ENCODE measurements around the gene TMEM43.
A peak's percentile ranks its signal among the peaks of the same experiment; 100 is the strongest.

Gene TMEM43

DNA sequence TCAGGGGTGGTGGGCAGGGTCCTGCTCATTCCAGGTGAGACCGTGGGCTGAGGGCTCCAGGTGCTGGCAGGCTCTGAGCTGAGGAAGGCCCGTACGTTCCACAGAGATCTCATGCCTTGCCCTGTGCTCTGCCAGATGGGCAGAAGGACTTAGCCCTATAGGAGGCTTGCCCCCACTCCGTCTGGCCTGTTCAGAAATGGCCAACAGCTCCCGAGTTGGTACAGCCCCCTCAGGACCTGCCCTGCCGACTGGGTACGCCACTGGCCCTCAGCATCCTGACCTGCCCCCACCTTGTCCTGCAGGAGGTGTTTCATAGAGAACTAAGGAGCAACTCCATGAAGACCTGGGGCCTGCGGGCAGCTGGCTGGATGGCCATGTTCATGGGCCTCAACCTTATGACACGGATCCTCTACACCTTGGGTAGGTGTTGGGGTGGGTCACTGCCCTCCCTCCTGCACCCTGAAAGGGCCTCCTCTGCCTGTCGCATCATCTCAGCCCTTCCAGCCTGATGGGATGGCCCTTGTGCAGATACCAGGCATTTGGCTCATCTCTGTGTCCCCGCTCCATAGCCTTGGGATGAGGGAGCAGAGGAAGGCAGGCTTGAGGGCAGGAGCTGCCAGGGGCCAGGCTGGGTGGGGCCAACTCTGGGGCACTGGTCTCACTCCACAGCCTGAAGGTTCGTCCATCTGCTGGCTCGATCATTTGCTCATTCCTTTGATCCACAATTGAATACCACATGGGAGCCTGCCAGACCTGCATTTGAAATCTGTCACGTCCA lies 14.2 kb downstream of the TMEM43 start:
- DNase-seq, result no peak

DNA sequence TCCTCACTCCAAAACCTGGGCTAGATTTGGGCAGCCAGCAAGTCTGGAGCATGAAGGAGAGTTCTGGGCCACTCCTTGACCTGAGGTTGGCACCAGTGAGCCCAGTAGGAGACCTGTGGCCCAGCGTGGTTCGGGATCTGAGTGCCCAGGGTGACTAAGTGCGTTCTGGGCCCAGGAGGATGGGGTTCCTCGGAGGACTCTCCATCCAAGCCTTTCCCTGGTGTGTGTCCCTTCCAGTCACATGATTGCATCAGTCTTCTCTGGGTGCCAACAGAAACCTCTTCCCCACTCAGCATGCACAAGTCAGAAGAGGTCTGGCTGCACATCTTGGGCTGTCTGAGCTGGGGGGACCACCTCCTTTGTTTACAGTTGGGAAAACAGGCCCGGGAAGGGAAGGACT lies 14.9 kb downstream of the TMEM43 start:
- DNase-seq, result no peak

DNA sequence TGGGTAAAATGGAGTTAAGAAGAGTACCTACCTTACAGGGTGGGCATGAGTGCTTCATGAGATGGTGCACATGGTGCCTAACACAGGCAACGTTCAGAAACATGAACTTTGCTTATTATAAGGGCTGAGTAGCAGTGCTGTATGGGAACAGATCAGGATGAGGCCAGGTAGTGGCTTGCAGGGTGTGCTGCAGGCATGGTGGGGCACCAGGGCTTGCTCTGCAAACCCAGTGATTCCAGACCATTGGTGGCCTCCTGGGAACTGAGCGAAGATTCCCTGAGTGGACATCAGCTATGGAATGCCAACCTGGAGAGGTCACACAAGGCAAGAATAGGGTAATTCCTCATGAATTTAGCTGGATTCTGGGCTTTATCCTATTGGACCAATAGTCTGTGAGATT lies 15.8 kb downstream of the TMEM43 start:
- no peak for DNase-seq

DNA sequence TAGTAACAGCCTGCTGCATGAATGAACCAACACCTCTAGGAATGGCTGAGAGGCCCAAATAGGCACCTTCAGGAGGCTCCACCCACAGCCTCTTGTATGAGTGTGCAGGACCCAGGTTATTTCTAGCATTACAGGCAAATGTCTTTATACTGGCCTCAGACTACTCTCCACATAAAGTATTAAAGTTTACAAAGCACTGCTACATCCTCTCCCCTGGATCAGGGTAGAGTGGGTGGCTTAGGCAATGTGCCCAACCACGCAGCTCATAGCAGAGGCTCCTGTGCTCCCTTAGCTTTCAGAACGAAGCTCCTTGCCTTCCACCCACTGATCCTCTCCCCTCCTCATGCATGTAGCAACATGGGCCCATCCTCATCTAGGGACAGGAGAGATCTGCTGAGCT lies 16.3 kb downstream of the TMEM43 start:
- no peak for DNase-seq

DNA sequence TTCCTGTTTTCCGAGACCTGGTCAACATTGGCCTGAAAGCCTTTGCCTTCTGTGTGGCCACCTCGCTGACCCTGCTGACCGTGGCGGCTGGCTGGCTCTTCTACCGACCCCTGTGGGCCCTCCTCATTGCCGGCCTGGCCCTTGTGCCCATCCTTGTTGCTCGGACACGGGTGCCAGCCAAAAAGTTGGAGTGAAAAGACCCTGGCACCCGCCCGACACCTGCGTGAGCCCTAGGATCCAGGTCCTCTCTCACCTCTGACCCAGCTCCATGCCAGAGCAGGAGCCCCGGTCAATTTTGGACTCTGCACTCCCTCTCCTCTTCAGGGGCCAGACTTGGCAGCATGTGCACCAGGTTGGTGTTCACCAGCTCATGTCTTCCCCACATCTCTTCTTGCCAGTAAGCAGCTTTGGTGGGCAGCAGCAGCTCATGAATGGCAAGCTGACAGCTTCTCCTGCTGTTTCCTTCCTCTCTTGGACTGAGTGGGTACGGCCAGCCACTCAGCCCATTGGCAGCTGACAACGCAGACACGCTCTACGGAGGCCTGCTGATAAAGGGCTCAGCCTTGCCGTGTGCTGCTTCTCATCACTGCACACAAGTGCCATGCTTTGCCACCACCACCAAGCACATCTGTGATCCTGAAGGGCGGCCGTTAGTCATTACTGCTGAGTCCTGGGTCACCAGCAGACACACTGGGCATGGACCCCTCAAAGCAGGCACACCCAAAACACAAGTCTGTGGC lies 16.9 kb downstream of the TMEM43 start:
- no peak for DNase-seq

DNA sequence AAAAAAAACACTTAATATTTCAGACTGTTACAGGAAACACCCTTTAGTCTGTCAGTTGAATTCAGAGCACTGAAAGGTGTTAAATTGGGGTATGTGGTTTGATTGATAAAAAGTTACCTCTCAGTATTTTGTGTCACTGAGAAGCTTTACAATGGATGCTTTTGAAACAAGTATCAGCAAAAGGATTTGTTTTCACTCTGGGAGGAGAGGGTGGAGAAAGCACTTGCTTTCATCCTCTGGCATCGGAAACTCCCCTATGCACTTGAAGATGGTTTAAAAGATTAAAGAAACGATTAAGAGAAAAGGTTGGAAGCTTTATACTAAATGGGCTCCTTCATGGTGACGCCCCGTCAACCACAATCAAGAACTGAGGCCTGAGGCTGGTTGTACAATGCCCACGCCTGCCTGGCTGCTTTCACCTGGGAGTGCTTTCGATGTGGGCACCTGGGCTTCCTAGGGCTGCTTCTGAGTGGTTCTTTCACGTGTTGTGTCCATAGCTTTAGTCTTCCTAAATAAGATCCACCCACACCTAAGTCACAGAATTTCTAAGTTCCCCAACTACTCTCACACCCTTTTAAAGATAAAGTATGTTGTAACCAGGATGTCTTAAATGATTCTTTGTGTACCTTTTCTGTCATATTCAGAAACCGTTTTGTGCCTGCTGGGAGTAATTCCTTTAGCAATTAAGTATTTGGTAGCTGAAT lies 17.9 kb downstream of the TMEM43 start:
- DNase-seq, result peak; percentile 43 to 71 (median 60)

DNA sequence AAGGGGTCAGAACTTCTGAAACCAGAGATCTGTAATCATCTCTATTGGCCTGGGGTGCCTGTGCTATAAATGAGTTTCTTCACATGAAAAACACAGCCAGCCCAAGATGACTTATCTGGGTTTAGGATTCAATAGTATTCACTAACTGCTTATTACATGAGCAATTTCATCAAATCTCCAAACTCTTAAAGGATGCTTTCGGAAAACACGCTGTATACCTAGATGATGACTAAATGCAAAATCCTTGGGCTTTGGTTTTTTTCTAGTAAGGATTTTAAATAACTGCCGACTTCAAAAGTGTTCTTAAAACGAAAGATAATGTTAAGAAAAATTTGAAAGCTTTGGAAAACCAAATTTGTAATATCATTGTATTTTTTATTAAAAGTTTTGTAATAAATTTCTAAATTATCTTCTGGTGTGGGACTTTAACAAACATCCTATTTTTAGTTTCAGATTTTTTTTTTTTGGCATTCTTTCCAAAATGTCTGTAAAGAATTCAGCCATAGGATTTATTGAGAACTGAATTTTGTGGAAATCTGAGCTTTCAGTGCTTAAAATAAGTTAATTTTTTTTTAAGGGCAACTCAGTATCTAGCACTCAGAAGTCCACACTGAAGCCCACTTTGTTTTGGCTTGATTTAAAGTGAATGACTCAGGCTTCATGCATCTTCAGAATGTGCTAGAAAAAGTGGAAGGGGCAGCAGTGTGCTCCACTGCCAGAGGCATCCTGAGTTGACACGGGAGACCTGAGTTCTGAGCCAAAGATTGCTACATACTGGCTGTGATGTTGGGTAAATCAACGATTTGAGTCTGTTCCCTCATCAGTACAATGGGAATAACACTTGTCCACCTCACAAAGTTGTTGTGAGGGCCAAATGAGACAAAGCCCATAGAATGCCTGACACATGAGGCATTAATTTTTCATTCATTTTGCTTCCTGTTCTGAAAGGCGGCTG lies 18.7 kb downstream of the TMEM43 start:
- DNase-seq, result no peak

DNA sequence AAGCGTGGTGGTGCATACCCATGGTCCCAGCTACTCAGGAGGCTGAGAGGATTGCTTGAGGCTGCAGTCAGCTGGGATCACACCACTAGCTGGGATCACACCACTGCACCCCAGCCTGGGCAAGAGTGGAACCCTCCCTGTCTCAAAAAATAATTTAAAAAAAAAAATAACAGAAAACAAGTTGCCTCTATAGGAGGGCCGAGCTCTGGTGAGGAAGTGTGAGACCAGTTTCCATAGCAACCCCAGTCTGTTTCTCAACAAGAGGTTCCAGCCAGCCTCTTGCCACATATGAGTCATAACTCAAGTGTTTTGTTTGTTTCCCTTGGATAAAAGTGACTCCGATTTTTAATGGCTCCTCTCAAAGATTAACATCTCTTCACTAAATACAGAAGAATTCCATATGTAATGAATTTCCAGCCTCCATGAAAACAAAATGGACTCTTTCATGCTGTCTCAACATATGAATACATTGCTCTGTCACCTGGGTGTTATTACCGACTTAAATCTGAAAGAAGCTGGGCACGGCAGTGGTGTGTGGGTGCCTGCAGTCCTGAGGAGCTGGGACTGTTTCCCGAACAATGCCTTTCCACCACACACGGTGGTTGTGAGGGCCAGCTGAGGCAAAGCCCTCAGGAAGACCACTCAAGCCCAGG lies 19.7 kb downstream of the TMEM43 start:
- DNase-seq, result peak; percentile 46 to 90 (median 75)

DNA sequence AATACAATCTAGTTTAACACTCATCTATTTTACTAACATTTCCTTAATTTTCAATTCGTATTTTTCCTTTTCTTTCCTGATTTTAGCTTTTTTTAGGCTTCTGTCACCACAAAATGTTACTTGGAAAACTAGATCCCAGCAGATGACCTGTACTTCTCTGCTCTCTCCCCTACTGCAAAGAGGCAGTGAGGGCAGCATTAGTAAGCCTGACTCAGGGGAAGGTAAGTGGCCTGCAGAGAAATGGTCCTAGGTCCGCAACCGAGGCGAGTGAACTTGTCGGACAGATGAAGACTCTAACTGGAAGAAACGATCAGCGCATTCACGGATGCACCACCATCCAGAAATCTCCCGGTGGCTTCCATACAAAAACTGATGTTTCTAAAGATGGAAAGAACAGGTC lies 20.4 kb downstream of the TMEM43 start:
- no peak for DNase-seq

DNA sequence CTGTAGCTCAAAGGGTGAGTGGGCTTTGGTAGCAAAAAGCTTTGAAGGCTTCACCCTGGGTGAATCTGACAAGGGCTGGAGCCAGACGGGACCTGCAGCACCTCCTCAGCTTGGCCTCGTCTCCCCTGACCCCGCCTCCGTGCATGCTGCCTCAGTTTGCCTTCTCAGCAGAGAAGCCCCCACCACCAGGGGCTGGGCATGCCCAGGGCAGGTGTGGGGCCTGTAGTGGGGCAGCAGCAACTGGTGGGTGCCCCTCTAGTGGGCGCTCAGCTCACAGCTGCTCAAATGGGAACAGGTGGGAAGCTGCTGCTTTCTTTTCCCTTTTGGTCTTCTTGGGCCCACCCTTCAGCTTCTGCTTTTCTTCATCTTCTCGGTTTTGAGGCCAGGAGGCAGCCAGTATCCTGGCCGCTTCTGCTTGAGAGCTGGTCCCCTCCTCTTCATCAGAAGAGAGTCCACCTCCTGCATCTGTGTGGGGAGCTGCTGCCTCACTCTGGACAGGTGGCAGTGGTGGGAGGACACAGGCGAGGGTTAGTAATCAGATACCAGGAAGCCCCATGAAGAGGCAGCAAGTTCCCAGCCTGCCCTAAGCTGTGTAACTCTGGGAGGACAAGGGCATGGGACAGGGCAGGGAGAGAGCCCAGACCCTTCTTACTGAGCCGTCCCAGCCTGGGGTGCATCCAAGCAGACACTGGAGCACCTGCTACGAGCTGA lies 21.0 kb downstream of the TMEM43 start:
- no peak for DNase-seq

DNA sequence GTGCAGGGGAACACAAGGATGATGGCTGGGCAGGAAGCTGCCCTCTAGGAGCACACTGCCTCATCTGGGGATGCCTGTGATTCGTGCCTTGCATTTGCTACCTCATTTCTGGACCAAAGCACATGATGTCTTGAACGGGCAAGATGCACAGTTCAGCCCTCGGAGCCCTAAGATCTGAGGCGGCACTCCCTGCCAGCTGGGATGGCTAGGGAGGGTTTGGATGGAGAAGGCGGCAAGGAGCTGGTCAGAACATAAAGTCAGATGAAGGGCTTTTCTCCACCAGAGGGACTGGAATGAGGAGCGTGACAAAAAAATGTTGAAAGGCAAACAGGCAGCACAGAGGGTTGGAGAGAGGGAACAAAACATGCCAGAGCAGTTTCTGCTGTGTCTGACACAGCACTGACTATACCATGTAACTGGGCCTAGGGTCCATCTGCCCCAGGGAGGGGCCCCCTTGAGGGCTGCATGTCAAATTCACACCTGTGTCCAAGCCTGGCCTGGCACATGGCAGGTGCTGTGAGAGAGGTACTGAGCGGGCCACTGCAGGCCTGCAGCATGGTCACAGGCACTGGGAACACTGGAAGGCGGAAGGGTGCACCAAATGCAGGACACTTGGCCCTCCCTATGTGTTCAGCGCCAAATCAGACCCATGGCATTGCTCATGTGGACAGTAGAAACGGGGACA lies 21.7 kb downstream of the TMEM43 start:
- DNase-seq, result no peak

DNA sequence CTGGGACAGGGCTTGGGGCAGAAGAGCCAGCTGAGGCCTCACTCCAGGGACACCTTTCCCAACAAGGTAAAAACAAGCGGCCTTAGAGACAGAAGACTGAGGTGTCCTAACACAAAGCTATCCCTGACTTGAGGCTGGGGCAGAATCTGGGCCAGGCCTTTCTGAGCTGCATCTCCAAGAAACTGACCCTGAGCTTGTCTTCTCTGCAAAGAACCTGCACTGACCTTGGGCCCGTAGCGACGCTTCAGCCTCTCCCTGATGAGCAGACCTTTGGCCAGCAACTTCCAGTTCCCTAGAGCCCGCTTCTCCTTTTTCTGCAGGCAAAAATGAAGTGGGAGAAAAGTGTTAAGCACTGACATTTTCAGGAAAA lies 22.2 kb downstream of the TMEM43 start:
- DNase-seq, result no peak

DNA sequence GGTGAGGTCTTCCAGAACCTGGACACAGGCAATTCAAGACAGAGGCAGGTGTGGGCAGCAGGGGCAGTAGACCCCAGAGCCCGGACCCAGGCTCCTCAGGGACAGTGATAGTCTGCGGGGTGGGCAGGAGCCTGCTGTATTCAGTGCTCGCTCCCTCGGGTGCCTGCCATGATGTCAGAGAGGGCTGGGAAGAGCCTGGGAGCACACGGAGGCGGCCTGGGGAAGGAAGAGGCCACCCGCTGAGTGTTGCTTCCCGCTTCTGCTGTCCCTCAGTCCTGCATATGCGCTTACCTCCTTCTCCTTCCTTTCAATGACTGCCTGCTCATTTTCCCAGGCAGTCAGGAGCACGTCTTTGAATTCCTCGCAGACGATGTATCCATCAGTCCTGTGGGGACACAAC lies 22.8 kb downstream of the TMEM43 start:
- DNase-seq, result no peak

DNA sequence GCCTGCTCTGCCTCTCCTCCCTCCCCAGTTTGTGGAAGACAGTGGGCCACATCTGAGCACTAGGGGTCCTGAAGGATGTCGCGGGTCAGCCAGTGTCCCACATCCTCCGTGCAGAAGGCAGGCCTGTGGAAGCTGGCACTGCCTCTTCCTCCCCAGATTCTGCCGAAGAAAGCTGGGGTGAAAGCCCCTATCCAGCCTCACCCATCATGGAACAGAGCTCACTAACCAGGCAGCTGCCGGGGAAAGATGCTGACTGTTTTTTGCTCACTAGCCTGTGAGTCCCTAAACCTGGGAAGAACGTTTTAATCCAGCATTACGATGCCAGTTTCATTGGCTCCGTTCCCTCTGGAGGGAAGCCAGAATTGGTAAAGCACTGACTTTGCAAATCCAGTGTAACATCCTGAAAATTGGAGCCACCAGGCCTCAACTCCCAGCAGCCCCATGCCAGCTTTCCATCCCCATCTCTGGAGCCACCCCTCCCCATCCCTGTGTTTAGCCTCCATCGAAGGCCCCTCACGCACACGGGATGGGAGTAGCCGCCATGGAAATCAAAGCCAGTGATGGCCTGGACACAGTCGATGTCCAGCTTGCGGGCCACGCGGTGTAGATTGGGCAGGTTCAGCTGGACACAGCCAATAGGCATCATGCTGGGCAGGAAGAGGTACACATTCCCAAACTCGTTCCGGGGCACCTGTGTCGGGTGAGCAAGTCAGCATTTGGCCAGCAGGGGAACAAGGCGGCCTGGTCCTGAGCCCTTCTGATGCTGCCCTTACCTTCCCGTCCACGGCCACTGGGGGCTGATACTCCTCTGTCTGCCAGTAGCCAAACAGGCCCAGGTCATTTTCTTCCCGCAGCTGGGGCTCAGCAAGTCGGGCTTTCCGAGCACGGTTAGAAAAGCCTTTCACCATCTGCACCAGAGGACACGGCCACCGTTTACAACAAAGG lies 23.5 kb downstream of the TMEM43 start:
- DNase-seq, result no peak

DNA sequence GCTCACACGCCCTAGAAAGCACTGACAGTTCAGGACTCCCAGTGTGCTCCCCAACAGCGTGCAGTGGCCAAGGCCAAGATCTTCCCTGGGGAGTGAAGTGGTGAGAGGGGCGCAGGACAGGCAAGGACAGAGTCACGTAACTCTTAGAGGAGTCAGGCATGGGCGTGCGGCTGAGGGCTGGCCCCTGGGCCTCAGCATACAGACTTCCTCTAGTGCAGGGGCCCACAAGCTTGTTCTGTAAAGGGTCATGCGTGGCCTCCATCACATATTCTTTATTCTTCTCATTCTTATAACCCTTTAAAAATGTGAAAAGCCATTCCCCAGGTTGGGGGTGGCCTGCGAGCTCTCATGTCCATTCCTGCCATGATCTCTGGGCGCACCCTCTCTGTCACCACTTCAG lies 25.2 kb downstream of the TMEM43 start:
- no peak for DNase-seq

DNA sequence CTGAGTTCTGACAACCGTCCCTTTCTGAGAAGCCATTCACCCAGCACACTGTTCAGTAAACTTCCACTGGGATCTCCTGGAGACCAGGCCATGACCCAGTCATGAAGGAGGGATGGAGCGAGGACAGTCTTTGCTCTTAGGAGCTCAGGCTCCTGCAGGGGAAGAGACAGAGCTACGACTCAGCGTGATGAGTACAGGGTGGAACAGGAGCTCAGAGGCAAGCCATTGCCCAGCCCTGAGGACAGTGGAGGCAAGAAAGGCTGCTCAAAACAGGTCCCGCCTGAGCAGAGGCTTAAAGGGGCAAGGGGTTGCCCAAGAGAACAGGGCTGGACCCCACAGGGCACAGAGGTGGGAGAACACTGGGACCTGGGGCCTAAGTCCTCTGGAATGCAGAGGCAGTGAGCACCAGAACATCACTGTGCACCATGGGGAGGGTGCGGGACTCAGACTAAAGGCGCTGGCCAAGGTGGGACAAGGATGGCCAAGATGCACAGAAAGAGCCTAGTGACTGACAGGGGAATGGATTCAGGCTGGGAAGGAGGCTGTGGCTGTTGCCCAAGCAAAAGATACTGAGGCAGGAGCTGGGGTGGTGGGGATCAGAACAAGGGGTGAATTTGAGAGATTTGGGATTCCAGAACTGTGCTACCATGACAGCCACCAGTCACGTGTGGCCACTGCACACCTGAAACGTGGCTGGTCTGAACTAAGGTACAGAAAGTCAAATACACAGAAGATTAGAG lies 25.8 kb downstream of the TMEM43 start:
- no peak for DNase-seq

DNA sequence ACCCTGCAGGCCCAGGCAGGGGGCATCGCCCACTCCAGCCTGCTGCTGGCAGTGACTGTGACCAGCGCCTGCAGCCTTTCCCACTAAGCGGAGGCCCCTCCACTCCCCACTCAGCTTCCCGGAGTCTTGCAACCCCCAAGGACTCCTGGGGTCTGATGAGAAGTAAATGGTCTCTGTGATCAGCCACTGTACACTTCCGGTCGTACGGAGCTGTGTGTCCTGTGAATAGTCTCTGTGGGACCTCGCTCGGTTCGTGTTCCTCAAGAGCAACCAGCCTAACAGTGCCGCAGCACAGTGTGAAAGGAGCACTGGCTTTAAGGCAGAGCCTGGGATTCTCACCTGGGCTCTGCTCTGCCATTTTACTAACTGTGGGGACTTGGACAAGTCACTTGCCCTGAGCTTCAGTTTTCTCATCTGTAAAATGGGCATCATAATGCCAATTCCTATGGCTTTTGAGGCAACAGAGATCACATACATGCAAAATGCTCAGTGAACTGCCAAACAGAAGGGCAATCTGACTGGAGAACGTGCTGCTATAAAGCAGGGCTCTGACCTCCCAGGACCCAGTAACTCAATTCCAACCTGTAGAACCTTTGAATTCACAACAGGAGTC lies 26.7 kb downstream of the TMEM43 start:
- DNase-seq, result no peak

DNA sequence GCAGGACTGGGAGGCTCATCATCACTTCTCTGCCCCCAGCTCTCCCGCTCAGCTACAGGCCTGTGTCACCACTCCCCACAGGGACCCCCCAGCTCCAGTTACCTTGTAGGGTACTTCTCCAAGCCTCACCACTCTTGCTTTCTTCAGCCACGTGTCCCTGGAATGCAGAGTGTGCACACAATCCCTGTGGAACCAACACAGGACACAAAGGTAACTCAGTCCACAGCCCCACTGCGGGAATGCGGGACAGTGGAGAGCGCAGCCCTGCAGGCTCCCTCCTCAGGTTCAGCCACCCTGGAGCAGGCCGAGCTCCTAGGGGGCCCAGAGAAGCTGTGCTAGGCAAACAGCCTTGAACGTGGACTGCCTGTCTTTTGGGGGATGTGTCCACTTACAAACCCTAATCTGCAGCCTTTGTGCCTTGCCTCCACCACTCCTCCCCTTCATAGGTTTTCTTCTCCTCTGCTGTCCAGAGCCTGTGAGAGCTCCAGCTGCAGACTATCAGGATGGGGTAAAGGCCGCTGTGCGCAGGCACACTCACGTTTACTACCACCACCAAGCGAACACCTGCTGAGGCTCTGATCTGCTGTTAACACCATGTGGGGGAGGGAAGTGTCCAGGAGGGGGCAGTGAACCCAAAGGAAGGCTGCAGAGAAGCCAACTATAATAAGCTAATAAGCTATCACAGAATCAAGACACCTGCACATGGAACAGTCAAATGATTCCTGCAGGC lies 27.5 kb downstream of the TMEM43 start:
- DNase-seq, result no peak
